SK-N-SH (cell line): ENCODE measurements around the gene C13orf46.

Experiments
- EP300 ChIP-seq, 2 experiments: IDR thresholded peaks; 2 replicates each; pipeline versions ENCODE4 v1.4.0 to v1.6.1; 2012; ENCODE audit warnings: borderline replicate concordance in 1 of 2, low read depth in 1 of 2, low read length in 1 of 2
- EZH2phosphoT487 ChIP-seq: fragments of 200-600 bp; sonication (generic); IDR thresholded peaks from 2 replicates; pipeline ENCODE4 v1.6.1; 2017; ENCODE audit warnings: low read depth, mixed run types, mild to moderate bottlenecking, antibody characterized with exemption, moderate library complexity, borderline replicate concordance
- FOXJ3 ChIP-seq: sonication (generic); formaldehyde crosslinking; IDR thresholded peaks from 2 replicates; pipeline ENCODE4 v1.5.1; 2020; ENCODE audit warnings: mild to moderate bottlenecking, missing genetic modification reagents
- GABPA ChIP-seq: IDR thresholded peaks from 2 replicates; pipeline ENCODE4 v1.4.0; 2012; ENCODE audit warnings: low read depth, mild to moderate bottlenecking
- JUND ChIP-seq: IDR thresholded peaks from 2 replicates; pipeline ENCODE4 v1.4.0; 2012
- NRF1 ChIP-seq: IDR thresholded peaks from 2 replicates; pipeline ENCODE4 v1.6.1; 2012; ENCODE audit warnings: low read depth, mild to moderate bottlenecking, low read length
- RCOR1 ChIP-seq: fragments of 150-350 bp; IDR thresholded peaks from 2 replicates; pipeline ENCODE4 v1.6.1; 2017; ENCODE audit warnings: antibody characterized with exemption, low read length
- SIN3A ChIP-seq: IDR thresholded peaks from 2 replicates; pipeline ENCODE4 v1.6.1; 2012; ENCODE audit warnings: low read depth, mild to moderate bottlenecking, low read length, moderate library complexity, borderline replicate concordance
- YY1 ChIP-seq: IDR thresholded peaks from 2 replicates; pipeline ENCODE4 v1.4.0; 2012; ENCODE audit warnings: low read depth, mild to moderate bottlenecking
- TF ChIP-seq, protein P1 (sequence below): IDR thresholded peaks from 2 replicates; pipeline ENCODE4 v1.6.1; 2012; ENCODE audit warnings: mild to moderate bottlenecking, low read depth, low read length, moderate library complexity
- TF ChIP-seq, protein P2 (sequence below): fragments of 200-600 bp; sonication (generic); IDR thresholded peaks from 2 replicates; pipeline ENCODE4 v1.6.1; 2017; ENCODE audit warnings: antibody characterized with exemption, mild to moderate bottlenecking, moderate library complexity
- TF ChIP-seq, protein P3 (sequence below): IDR thresholded peaks from 2 replicates; pipeline ENCODE4 v1.4.0; 2012; ENCODE audit warnings: low read depth, borderline replicate concordance
- TF ChIP-seq, protein P4 (sequence below): fragments of 150-350 bp; IDR thresholded peaks from 2 replicates; pipeline ENCODE4 v1.6.1; 2017; ENCODE audit warnings: antibody characterized with exemption, low read length, low read depth, borderline replicate concordance

DNA sequence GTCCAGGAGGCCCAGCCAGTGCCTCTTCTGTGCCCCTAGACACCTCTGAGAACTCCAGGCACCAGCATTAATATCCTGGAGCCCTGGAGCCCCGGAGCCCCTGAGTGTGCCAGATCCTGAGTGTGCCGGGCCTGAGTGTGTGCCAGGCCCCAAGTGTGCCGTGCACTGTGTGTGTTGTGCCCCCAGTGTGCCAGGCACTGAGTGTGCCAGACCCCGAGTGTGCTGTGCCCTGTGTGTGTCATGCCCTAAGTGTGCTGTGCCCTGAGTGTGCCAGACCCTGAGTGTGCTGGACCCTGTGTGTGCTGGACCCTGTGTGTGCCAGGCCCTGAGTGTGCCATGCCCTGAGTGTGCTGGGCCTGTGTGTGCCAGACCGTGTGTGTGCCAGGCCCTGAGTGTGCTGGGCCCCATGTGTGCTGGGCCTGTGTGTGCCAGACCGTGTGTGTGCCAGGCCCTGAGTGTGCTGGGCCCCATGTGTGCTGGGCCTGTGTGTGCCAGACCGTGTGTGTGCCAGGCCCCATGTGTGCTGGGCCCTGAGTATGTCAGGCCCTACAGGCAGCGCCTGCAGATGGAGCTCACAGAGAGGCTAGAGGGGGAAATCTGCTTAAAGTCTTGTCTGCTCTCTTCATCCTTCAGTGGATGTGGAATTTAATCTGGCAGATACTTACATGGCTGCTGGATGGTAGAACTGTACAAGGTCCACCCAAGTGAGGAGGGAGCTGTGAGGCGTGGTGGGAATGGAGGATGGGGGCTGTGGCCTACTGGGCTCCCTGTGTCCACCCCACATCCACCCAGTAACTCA lies 53.9 kb downstream of the C13orf46 start:
- TF ChIP-seq, protein P1, sequence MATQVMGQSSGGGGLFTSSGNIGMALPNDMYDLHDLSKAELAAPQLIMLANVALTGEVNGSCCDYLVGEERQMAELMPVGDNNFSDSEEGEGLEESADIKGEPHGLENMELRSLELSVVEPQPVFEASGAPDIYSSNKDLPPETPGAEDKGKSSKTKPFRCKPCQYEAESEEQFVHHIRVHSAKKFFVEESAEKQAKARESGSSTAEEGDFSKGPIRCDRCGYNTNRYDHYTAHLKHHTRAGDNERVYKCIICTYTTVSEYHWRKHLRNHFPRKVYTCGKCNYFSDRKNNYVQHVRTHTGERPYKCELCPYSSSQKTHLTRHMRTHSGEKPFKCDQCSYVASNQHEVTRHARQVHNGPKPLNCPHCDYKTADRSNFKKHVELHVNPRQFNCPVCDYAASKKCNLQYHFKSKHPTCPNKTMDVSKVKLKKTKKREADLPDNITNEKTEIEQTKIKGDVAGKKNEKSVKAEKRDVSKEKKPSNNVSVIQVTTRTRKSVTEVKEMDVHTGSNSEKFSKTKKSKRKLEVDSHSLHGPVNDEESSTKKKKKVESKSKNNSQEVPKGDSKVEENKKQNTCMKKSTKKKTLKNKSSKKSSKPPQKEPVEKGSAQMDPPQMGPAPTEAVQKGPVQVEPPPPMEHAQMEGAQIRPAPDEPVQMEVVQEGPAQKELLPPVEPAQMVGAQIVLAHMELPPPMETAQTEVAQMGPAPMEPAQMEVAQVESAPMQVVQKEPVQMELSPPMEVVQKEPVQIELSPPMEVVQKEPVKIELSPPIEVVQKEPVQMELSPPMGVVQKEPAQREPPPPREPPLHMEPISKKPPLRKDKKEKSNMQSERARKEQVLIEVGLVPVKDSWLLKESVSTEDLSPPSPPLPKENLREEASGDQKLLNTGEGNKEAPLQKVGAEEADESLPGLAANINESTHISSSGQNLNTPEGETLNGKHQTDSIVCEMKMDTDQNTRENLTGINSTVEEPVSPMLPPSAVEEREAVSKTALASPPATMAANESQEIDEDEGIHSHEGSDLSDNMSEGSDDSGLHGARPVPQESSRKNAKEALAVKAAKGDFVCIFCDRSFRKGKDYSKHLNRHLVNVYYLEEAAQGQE = no peak
- TF ChIP-seq, protein P2, sequence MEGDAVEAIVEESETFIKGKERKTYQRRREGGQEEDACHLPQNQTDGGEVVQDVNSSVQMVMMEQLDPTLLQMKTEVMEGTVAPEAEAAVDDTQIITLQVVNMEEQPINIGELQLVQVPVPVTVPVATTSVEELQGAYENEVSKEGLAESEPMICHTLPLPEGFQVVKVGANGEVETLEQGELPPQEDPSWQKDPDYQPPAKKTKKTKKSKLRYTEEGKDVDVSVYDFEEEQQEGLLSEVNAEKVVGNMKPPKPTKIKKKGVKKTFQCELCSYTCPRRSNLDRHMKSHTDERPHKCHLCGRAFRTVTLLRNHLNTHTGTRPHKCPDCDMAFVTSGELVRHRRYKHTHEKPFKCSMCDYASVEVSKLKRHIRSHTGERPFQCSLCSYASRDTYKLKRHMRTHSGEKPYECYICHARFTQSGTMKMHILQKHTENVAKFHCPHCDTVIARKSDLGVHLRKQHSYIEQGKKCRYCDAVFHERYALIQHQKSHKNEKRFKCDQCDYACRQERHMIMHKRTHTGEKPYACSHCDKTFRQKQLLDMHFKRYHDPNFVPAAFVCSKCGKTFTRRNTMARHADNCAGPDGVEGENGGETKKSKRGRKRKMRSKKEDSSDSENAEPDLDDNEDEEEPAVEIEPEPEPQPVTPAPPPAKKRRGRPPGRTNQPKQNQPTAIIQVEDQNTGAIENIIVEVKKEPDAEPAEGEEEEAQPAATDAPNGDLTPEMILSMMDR = no peak
- TF ChIP-seq NRF1 (no peak), JUND (no peak), SIN3A (no peak), YY1 (no peak), EP300 (IDR thresholded peaks at IDR 0.05; ENCODE audit: borderline replicate concordance in 1 of 2, low read depth in 1 of 2, low read length in 1 of 2) (no peak), GABPA (no peak), FOXJ3 (CRISPR knock-in tag) (no peak), EZH2phosphoT487 (no peak), RCOR1 (no peak)
- TF ChIP-seq, protein P3, sequence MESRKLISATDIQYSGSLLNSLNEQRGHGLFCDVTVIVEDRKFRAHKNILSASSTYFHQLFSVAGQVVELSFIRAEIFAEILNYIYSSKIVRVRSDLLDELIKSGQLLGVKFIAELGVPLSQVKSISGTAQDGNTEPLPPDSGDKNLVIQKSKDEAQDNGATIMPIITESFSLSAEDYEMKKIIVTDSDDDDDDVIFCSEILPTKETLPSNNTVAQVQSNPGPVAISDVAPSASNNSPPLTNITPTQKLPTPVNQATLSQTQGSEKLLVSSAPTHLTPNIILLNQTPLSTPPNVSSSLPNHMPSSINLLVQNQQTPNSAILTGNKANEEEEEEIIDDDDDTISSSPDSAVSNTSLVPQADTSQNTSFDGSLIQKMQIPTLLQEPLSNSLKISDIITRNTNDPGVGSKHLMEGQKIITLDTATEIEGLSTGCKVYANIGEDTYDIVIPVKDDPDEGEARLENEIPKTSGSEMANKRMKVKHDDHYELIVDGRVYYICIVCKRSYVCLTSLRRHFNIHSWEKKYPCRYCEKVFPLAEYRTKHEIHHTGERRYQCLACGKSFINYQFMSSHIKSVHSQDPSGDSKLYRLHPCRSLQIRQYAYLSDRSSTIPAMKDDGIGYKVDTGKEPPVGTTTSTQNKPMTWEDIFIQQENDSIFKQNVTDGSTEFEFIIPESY = no peak
- TF ChIP-seq, protein P4, sequence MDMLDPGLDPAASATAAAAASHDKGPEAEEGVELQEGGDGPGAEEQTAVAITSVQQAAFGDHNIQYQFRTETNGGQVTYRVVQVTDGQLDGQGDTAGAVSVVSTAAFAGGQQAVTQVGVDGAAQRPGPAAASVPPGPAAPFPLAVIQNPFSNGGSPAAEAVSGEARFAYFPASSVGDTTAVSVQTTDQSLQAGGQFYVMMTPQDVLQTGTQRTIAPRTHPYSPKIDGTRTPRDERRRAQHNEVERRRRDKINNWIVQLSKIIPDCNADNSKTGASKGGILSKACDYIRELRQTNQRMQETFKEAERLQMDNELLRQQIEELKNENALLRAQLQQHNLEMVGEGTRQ = no peak
